ENCODE data around the gene PHF8.

DNA sequence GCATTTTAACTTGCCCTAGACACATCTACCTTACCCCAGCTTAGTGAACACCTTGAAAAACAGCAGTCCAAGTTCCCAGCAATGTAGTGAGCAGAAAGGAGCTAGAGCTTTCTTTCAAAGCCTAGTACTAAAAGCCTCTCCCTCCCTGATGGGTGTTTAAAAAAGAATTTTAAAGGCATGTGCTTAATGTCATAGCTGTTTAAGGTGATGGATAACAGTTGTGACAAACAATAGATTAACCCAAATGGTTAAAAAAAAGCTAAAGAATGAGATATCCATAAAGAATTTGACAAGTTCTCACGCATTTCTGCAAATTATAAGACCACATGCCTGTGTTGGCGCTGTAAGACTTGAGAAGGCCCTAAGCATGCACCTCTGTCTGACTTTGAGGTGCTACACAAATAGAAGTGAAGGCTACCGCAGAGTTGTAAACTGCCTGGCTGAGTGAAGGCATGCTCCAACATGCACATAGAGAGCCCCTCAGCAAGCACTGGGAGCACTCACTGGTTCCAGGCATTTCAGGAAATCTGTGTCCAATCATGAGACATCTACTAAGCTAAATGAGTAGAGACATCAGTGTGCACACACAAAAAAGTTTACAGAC is 94.0 kb downstream of the PHF8 start:
- TF ChIP-seq EZH2 (IDR thresholded peaks at IDR 0.05; ENCODE audit: borderline replicate concordance, low read depth, low read length, poor library complexity, severe bottlenecking), result no peak
- TF ChIP-seq, protein P1, sequence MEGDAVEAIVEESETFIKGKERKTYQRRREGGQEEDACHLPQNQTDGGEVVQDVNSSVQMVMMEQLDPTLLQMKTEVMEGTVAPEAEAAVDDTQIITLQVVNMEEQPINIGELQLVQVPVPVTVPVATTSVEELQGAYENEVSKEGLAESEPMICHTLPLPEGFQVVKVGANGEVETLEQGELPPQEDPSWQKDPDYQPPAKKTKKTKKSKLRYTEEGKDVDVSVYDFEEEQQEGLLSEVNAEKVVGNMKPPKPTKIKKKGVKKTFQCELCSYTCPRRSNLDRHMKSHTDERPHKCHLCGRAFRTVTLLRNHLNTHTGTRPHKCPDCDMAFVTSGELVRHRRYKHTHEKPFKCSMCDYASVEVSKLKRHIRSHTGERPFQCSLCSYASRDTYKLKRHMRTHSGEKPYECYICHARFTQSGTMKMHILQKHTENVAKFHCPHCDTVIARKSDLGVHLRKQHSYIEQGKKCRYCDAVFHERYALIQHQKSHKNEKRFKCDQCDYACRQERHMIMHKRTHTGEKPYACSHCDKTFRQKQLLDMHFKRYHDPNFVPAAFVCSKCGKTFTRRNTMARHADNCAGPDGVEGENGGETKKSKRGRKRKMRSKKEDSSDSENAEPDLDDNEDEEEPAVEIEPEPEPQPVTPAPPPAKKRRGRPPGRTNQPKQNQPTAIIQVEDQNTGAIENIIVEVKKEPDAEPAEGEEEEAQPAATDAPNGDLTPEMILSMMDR (conservative IDR thresholded peaks at IDR 0.05; ENCODE audit: low read depth, low read length), result no peak

Measured in A673 (cell line).